Endothelial cell (in vitro differentiated cells): Measurements from ENCODE around the gene RABL6. TPM values are rescaled to one million over a fixed set of nuclear protein-coding genes. Genes with fewer than 3 reads are reported as not detected.
"Not testable (repeated sequence)": the region's sequence is repeated elsewhere in the genome, so short reads cannot be mapped to it uniquely, and the experiment has no call there.

ENCODE experiments used
- DNase-seq: peaks from one replicate; pipeline ENCODE4 v3.0.0; 2021; ENCODE audit warnings: low spot score
- H3K27ac Mint-ChIP-seq: one replicate; pipeline ENCODE4 v1.8.0; 2021; ENCODE audit warnings: mixed read lengths, inconsistent platforms; ENCODE audit not compliant: unreplicated experiment
- H3K27me3 Mint-ChIP-seq: one replicate; pipeline ENCODE4 v1.8.0; 2021; ENCODE audit warnings: mild to moderate bottlenecking, moderate library complexity, mixed read lengths, inconsistent platforms; ENCODE audit not compliant: unreplicated experiment
- H3K36me3 Mint-ChIP-seq: one replicate; pipeline ENCODE4 v1.8.0; 2021; ENCODE audit warnings: mild to moderate bottlenecking, low read depth, mixed read lengths, inconsistent platforms; ENCODE audit not compliant: unreplicated experiment
- H3K4me1 Mint-ChIP-seq: one replicate; pipeline ENCODE4 v1.8.0; 2021; ENCODE audit warnings: mild to moderate bottlenecking, mixed read lengths, inconsistent platforms; ENCODE audit not compliant: unreplicated experiment
- H3K4me3 Mint-ChIP-seq: one replicate; pipeline ENCODE4 v1.8.0; 2021; ENCODE audit warnings: mild to moderate bottlenecking, mixed read lengths, inconsistent platforms; ENCODE audit not compliant: unreplicated experiment
- H3K9me3 Mint-ChIP-seq: one replicate; pipeline ENCODE4 v1.8.0; 2021; ENCODE audit warnings: mixed read lengths, inconsistent platforms; ENCODE audit not compliant: unreplicated experiment
- total RNA-seq: library from RNA; stranded (reverse); fragmentation: NEBNext Ultra II Directional; extraction: Animal tissue kit (Norgen Biotek cat#: 25700); gene quantifications from one replicate; pipeline ENCODE4 v1.2.1, GENCODE V29; 2021; ENCODE audit not compliant: unreplicated experiment
- TF ChIP-seq, protein P1 (sequence below): fragments of 200-600 bp; sonication (generic); IDR thresholded peaks from one replicate; pipeline ENCODE4 v1.5.0; 2021; ENCODE audit warnings: antibody characterized with exemption; ENCODE audit not compliant: unreplicated experiment

RABL6 gene
- total RNA-seq, 1 donor from 2014 or later = 88.4 TPM

DNA sequence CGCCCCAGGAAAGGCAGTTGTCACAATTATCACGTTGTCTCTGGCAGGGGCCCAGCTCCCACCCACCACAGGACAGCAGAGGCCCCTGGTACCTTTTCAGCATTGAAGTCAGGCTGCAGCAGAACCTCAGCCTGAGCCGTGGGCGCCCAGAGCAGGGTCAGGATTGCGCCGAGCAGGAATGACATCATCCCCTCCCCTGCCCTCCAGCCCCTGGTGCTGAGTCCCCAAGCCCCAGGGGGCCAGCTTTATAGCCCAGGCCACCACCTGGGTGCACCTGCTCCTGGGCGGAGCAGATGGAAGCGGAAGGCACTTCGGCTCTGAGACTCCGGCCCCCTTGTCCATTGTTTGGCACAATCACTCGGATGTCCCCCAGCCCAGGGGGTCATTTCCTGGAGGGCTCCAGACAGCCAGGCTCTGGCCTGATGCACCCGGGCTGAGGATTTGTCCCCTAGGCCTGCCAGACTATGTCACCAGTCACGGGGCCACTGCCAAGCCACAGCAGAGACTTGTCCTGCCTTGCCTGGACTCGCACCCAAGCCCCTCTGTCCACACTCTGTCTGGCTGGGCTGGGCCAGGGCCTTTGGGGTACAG lies 43.4 kb upstream of the RABL6 start, which contains the start of gene LCN15:
LCN15 (minus strand) TSS at position 218 of the 591 bp plus-strand sequence; CDS start at position 188, 30 bp downstream.
- TF ChIP-seq, protein P1, sequence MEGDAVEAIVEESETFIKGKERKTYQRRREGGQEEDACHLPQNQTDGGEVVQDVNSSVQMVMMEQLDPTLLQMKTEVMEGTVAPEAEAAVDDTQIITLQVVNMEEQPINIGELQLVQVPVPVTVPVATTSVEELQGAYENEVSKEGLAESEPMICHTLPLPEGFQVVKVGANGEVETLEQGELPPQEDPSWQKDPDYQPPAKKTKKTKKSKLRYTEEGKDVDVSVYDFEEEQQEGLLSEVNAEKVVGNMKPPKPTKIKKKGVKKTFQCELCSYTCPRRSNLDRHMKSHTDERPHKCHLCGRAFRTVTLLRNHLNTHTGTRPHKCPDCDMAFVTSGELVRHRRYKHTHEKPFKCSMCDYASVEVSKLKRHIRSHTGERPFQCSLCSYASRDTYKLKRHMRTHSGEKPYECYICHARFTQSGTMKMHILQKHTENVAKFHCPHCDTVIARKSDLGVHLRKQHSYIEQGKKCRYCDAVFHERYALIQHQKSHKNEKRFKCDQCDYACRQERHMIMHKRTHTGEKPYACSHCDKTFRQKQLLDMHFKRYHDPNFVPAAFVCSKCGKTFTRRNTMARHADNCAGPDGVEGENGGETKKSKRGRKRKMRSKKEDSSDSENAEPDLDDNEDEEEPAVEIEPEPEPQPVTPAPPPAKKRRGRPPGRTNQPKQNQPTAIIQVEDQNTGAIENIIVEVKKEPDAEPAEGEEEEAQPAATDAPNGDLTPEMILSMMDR = no peak
- Mint-ChIP-seq H3K4me1 (no peaks in the 10 kb centered on the region), H3K27me3 (peaks cover 8% of the 10 kb centered on the region), H3K9me3 (no peaks in the 10 kb centered on the region), H3K36me3 (no peaks in the 10 kb centered on the region), H3K27ac (no peak within 1 kb of the TSS), H3K4me3 (no peak within 1 kb of the TSS)
- DNase-seq = no peak

GRCh38 chr9:136765041-136765440 lies 42.7 kb upstream of the RABL6 start:
- Mint-ChIP-seq H3K4me1 (no peaks in the 10 kb centered on the region), H3K27me3 (peaks cover 8% of the 10 kb centered on the region), H3K27ac (no peak overlapping the region), H3K9me3 (no peaks in the 10 kb centered on the region), H3K36me3 (no peaks in the 10 kb centered on the region), H3K4me3 (no peak overlapping the region)
- TF ChIP-seq, protein P1 = no peak
- no peak for DNase-seq

GRCh38 chr9:136765745-136766409 lies 41.9 kb upstream of the RABL6 start:
- not testable (repeated sequence) for H3K4me3 Mint-ChIP-seq, H3K27ac Mint-ChIP-seq

GRCh38 chr9:136766410-136767120 lies 41.2 kb upstream of the RABL6 start:
- H3K4me3 Mint-ChIP-seq, H3K27me3 Mint-ChIP-seq, DNase-seq, H3K9me3 Mint-ChIP-seq, H3K36me3 Mint-ChIP-seq, H3K4me1 Mint-ChIP-seq: not testable (repeated sequence)
- peak overlapping the region; percentile 52 for H3K27ac Mint-ChIP-seq

More at GRCh38 chr9:136765745-136766409, 41.9 kb upstream of the RABL6 start:
- H3K36me3 Mint-ChIP-seq, H3K4me1 Mint-ChIP-seq, DNase-seq, H3K9me3 Mint-ChIP-seq, H3K27me3 Mint-ChIP-seq: not testable (repeated sequence)

DNA sequence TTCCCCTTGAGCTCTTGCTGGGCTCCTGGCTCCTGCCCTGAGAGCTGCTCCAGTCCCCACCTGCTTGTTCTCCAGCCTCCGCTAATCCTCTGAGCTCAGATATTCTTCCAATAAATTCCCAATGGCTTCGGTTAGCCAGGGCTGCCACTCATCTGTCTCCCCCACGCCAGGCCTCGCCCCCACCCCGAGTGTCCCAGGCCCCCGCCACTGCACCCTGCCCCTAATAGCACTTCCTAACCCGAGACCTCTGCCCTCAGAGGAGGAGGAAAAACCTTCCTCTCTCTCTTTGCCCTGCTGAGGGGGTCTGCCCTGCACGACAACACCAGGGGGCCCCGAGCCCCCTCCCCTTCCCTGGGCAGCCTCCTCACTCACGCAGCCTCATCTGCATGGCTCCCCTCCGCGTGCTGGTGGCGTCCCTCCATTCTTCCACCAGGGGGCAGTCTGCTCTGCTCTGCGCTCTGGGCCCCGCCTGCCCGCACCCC lies 38.0 kb upstream of the RABL6 start:
- TF ChIP-seq, protein P1 = peak; percentile 42
- peaks cover 11% of the 10 kb centered on the region for H3K27me3 Mint-ChIP-seq
- H3K36me3 Mint-ChIP-seq = no peaks in the 10 kb centered on the region
- DNase-seq = peak; percentile 72
- no peaks in the 10 kb centered on the region for H3K9me3 Mint-ChIP-seq
- peaks cover 2% of the 10 kb centered on the region for H3K4me1 Mint-ChIP-seq
- no peak overlapping the region for H3K4me3 Mint-ChIP-seq
- no peak overlapping the region for H3K27ac Mint-ChIP-seq
